Endometrial microvascular endothelial cells (primary cell): ENCODE measurements around the gene GUCA1C. TPM values are rescaled to one million over a fixed set of nuclear protein-coding genes. Genes with fewer than 3 reads are reported as not detected.

ENCODE experiments used
- in situ Hi-C: cut with HindIII; loops from 2 replicates; pipeline ENCODE4 v1.10.0; 2017; ENCODE audit warnings: low sequenced_read_pairs, low pct_unique_long_range_greater_than_20kb; ENCODE audit errors: inconsistent ontology term
- total RNA-seq: library from RNA; depleted of rRNA; stranded (reverse); fragments of >200 nt; gene quantifications from one replicate; pipeline ENCODE4 v1.2.3, GENCODE V29; 2015; ENCODE audit errors: inconsistent ontology term

Gene GUCA1C
- total RNA-seq, 1 donor from 2014 or later, result not detected

- in situ Hi-C loops, result no loop called here
Observed at GRCh38 chr3:108918866-108919265, 34.8 kb downstream of the GUCA1C start.

DNA sequence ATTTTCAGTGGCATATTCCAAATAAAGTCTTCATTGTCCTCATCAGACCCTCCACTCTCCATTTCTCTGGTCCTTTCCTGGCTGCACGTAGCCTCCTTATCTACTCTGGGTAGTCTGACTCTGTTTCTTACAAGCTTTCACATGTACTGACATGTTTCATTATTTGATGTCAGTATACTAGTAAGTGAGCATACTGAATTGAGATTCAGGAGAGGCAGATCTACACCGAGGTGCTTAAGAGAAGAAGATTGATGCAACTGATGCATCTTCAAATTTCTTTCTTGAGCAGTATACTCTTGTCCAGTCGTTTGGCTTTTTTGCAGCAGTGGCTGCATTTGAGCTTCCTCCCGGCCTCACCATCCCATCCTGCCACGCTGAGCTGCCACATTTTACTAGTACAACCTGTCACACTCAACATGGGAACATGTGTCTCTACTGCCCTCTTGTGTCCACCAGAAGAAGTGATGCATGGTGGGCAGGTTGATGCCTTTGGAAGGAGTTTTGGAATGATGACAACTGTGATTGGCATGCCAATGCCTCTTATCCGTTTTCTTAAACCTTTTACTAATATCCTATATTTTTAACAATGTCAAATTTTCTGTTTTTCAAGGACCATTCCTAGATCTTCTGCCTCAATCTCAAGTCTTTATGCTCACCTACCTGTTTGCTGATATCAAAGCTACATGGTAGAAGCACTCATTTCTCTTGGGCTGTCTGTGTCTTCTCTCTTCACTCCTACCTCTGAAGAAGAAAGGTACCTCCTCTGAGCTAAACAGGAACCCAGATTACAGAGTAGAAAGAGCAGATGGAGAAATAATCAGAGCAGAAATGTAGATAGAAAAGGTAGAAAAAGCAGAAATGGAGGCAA, 38.7 kb downstream of the GUCA1C start:
- in situ Hi-C loops, result no loop called here

DNA sequence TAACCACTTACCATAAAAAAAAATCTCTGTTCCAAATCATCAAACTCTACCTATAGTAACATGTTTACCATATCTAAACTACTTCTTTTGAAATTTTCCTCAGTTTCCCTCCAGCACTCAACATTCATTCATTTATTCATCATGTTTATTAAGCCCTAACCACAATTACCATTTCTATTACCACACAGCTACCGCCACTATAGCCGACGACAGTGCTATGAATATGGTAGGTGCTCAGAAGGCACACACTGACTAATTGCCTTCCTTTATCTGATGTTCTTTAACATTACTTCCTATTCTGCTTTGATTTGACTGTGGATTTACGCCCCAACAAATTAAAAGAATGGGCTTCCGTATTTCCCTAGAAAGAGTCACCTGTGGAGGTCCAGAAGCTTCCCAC, 43.9 kb downstream of the GUCA1C start:
- in situ Hi-C loops, result no loop called here

DNA sequence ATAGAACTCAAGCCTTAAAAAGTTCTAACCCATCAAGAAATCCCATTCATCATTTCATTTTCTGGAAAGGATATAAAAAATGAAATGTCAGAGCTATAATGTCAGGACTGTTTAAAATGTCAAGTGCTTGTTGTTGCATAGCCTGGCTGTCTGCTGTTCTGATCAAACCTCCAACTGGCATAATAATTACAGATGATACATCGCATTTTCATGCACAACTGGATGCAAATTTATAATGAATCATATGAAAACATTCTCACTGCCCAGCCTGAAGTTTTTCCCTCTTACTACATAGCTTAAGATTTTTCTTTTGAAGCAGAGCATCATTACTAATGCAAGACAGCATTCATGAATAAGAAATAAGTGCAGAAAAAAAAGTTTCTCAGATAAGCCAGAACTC, 46.5 kb downstream of the GUCA1C start:
- in situ Hi-C loops, result no loop called here

DNA sequence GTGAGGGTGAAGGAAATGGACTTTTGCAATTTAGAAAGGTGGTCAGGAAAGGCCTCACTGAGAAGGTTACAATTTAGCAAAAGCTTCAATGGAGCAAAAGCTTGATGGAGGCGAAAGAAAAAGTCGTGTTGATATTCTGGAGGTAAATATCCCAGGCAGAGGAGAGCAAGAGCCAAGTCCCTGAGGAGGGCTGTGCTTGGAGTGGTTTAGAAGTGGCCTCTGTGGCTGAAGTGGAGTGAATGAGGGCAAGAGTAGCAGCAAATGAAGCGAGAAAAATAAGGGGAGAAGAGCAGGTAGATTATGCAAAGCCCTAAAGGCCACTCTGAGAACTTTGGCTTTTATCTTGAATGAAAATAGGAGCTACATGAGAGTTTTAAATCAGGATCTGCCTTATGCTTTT, 54.1 kb downstream of the GUCA1C start:
- in situ Hi-C loops, result no loop called here

GRCh38 chr3:108897883-108898282, 55.8 kb downstream of the GUCA1C start:
- in situ Hi-C loops, result no loop called here

DNA sequence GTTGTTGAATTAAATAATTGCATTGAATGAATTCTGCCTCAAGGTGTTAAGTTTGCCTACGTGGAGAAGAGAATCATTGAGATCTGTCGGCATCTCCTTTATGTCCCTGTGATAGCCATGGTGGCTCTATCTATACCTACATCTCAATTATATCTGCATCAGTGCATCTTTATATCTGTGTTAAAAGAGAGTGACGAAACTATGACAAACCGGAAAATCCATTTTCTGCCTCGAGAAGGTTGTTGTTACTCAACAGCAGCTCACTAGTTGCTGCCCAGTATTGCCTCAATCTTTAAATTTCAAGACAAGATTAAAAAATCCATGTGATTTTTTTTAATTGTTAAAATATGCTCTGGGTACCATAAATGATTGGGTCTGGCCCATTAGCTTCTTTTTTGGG, 58.7 kb downstream of the GUCA1C start:
- in situ Hi-C loops, result no loop called here

DNA sequence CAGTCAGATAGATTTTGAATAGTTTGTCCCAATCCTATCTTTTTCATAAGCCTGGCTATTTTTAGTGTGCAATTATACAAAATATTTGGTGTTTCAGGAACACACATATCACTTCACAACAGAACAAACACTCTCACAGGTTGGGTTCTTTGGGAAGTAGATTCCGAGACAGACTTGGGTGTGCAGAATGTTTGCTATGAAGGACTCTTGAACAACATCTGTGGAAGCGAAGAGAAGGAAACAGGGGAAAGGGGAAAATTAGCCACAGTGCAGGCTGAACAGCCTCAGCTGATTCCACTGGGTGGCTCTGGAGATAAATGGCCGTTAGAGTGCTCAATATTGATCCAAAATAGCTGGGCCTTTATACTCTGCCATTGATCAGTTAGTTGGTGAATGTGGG, 61.8 kb downstream of the GUCA1C start:
- in situ Hi-C loops, result no loop called here

DNA sequence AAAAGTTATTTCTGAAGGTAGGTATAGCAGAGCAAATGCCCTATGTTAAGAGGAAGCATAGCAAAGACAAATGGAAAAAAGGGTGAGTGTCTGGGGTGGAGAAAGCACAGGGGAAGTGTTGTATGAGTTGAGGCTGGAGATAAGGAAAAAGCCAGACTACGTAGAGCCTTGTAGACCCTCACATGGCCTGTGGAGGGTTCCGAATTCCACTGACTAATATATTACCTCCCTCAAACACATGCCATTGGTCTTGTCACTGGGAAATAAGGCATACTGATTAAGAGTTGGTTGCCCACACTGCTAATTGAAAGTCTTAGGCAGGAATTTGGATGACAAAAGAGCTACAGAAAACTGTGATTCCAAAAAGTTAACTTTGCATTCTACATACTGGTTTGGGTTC, 65.9 kb downstream of the GUCA1C start:
- in situ Hi-C loops, result no loop called here

- in situ Hi-C loops, result no loop called here
Observed at GRCh38 chr3:108887121-108887520, 66.6 kb downstream of the GUCA1C start.

DNA sequence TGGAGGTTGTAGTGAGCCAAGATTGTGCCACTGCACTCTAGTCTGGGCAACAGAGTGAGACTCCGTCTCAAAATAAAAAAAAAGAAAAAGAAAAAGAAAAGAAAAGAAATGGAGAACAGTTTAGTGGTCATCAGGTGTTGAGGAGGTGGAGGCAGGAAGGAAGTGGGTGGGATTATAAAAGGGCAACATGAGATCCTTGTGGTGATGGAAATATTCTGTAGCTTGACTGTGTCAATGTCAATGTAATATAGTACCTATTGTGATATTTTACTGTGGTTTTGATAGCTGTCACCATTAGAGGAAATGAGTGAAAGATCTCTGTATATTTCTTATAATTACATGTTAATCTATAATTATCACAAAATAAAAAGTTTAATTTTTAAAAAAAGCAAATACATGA, 70.3 kb downstream of the GUCA1C start:
- in situ Hi-C loops, result no loop called here

GRCh38 chr3:108882762-108883161, 70.9 kb downstream of the GUCA1C start:
- in situ Hi-C loops, result no loop called here

DNA sequence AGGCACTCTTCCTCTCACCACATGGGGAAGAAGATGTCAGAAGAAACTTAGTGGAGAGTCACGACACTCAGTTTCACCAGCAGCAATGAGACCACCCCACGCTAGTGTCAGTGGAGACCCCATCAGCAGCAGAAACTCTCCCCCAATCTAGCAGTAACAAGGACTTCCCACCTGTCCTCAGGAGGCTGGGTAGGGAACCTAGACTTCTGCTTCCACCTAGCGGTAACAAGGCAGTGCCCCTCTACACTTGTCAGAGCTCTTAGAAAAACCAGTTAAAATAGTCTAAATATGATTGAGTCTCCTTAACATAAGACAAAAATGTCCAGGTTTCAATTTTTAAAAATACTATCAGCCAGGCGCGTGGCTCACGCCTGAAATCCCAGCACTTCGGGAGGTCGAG, 73.8 kb downstream of the GUCA1C start:
- in situ Hi-C loops, result no loop called here

DNA sequence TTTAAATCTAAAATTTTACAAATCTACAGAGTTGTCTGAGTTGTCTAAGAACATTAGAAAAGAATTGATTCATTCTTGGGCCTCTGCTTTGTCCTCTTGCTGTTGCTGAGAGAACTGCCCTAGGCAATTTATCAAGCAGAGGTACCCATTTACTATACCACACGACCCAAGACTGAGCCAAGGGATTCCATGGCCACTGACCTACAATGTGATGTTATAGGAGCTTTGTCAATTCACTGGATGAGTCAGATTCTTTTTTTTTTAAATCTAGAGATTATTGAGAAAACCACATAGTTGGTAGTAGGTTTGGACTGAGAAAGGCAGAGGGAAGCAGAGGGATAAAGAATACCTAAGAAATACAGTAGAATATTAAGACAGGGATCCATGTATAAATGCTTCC, 75.8 kb downstream of the GUCA1C start:
- in situ Hi-C loops, result no loop called here

- in situ Hi-C loops, result no loop called here
Observed at GRCh38 chr3:108863799-108864135, 89.9 kb downstream of the GUCA1C start.

- in situ Hi-C loops, result no loop called here
Observed at GRCh38 chr3:108862865-108863798, 90.5 kb downstream of the GUCA1C start.

DNA sequence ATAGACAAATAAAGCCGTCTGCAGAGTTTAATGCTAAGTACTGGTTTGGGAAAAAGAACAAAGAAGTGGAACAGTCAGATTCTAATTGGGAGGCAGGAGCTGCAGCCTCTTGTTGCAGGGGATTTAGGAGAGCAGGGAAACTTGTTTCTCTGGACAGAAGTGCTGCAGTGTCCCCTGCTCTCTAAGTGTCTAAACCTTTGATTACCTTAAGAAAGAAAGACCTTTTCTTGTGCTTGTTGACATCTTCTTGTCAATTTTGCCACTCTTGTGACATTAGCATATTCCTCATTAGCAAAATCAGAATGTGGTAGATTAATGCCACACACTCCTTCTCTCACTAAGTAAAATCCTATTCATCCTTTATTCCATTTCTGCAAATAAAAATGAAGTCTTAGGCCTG, 92.3 kb downstream of the GUCA1C start:
- in situ Hi-C loops, result no loop called here
